Measurements from ENCODE around the gene ARPC4. TPM values are rescaled to one million over a fixed set of nuclear protein-coding genes. Genes with fewer than 3 reads are reported as not detected.
A peak's percentile ranks its signal among the peaks of the same experiment; 100 is the strongest.

ARPC4 gene
- total RNA-seq, 1 donor, result 198 TPM

DNA sequence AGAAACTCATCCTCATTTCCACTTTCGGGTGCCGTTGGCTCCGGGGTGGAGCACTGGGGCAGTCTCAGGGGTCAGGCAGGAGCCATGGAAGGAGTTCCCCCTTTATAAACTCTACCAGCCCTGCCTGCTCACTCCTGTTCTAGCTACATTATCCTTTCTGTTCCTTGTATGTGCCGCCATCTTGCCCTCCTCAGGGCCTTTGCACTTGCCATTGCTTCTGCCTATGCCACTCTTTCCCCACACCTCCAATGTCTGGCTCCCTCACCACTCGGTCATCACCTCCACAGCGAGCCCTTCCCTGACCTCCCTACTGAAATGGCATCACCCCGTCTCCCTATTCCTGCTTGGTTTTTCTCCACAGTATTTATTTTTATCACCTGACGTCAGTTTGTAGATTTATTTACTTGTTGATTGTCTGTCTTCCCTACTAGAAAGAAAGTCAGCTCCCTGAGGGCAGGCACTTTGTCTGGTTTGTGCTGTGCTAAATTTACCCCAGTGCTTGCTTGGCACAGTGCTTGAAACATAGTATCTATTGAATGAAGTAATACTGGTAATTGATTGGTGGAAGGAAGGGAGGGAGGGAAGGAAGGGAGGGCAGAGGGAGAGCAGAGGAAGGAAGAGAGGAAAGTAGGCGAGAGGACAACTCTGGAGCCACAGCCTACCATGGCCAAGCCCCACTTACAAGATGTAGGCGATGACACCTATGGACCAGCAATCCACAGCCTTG is 31.9 kb upstream of the ARPC4 start:
- DNase-seq (ENCODE audit: low read depth), result no peak
- H3K4me3 ChIP-seq (ENCODE audit: low read depth, low read length), result no peak overlapping the region
- TF ChIP-seq, protein P1, sequence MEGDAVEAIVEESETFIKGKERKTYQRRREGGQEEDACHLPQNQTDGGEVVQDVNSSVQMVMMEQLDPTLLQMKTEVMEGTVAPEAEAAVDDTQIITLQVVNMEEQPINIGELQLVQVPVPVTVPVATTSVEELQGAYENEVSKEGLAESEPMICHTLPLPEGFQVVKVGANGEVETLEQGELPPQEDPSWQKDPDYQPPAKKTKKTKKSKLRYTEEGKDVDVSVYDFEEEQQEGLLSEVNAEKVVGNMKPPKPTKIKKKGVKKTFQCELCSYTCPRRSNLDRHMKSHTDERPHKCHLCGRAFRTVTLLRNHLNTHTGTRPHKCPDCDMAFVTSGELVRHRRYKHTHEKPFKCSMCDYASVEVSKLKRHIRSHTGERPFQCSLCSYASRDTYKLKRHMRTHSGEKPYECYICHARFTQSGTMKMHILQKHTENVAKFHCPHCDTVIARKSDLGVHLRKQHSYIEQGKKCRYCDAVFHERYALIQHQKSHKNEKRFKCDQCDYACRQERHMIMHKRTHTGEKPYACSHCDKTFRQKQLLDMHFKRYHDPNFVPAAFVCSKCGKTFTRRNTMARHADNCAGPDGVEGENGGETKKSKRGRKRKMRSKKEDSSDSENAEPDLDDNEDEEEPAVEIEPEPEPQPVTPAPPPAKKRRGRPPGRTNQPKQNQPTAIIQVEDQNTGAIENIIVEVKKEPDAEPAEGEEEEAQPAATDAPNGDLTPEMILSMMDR (IDR thresholded peaks at IDR 0.05; ENCODE audit: insufficient read depth, low read length), result no peak

DNA sequence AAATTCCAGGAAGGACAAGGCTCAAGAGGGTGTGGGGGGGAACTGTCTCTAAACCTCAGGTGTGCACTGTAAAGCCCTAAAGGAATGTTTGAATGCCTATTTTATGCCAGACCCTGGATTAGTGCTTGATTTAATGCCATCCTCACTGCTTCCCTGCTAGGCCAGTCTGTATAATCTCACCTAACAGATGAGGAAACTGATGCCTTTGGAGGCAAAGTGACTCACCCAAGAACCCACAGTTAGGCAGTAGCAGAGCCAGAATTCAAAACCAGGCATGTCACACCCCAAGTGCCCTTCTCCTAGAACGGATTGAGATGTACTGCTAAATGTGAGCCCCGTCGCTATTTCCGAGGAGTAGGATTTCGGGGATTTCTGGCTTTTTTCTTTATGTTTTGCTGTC is 31.0 kb upstream of the ARPC4 start:
- no peak overlapping the region for H3K4me3 ChIP-seq (ENCODE audit: low read depth, low read length)
- TF ChIP-seq, protein P1 (IDR thresholded peaks at IDR 0.05; ENCODE audit: insufficient read depth, low read length), result no peak
- DNase-seq (ENCODE audit: low read depth), result no peak

DNA sequence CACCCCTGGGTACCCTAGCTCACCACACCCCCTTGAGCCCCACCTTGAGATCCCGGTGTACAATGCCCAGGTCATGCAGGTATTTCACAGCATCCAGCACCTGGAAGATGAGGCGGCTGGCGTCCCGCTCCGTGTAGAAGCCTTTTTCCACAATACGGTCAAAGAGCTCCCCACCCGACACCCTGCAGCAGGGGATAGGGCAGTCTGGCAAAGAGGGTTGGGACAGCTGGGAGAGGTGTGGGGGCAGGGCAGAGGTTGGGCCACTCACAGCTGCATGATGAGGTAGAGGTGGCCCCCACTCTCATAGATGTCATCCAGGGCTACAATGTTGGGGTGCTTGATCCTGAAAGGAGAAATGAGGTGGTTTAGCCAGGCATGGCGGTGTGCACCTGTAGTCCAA is 30.0 kb upstream of the ARPC4 start:
- DNase-seq (ENCODE audit: low read depth), result no peak
- no peak overlapping the region for H3K4me3 ChIP-seq (ENCODE audit: low read depth, low read length)
- TF ChIP-seq, protein P1 (IDR thresholded peaks at IDR 0.05; ENCODE audit: insufficient read depth, low read length), result no peak

DNA sequence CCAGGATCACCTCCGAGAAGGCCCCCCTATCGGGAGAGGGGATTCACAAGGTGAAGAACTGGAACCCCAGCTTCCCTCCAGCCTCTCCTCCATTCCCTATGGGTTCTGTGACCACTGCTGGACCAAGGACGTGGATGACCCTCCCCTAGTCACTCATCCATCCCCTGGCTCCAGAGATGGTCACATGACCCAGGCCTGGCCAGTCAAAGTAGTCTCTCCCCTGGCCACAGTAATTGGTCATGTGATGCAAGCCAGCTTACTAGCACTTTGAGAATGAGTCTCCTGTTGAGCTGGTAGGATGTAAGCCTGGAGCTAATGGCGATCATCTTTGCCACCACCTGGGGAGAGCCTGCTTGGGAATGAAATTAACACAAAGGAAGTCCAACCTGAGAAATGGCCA is 27.0 kb upstream of the ARPC4 start:
- DNase-seq (ENCODE audit: low read depth), result no peak
- no peak overlapping the region for H3K4me3 ChIP-seq (ENCODE audit: low read depth, low read length)
- TF ChIP-seq, protein P1 (IDR thresholded peaks at IDR 0.05; ENCODE audit: insufficient read depth, low read length), result no peak

DNA sequence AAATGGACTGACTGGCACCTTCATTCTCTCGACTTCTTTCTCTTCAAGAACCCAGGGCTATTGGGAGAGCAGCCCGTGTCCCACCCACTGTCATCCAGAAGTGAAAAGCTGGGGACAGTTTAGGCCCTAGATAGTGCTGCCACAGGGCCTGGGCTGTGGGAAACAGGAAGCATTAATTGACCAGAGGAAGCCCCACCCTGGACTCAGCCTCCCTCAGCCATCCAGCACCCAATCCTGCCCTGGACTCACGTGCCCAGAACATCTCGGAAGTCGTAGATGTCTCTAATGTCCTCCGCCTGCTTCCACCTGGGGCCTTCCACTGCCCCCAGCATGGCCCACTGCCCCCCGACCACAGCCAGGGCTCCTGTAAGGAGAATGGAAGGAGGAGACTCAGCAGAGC is 25.5 kb upstream of the ARPC4 start:
- H3K4me3 ChIP-seq (ENCODE audit: low read depth, low read length), result no peak overlapping the region
- DNase-seq (ENCODE audit: low read depth), result no peak
- TF ChIP-seq, protein P1 (IDR thresholded peaks at IDR 0.05; ENCODE audit: insufficient read depth, low read length), result no peak

DNA sequence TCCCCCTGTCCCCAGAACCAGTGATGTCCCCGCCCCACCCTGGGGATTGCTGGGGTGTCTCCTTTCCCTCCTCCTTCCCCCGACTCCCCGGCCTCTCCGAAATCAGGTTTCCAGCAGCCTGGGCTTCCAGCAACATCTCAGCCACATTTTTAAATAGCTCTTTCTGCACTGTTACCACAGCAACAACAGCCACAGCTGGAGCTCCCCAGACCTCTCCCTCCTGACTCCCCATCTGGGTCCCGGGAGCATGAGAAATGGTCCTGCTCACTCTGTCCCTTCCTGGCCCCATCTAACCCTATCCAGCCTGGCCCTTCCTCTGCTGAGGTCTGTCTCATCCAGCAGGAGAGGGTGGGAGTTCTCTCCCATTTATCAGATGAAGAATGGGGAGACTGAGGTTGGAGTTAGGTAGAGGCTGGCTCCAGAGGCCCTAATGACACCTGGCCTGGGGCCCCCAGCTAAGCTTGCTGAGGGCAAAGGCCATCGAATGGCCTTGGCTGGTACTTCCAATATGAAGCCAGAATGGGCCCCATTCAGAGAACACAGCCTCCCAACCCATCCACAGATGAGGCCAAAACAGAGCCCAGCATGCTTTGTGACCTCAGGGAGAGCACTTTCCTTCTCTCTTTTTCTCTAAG is 24.6 kb upstream of the ARPC4 start:
- H3K4me3 ChIP-seq (ENCODE audit: low read depth, low read length), result peak overlapping the region; percentile 33
- no peak for DNase-seq (ENCODE audit: low read depth)
- TF ChIP-seq, protein P1 (IDR thresholded peaks at IDR 0.05; ENCODE audit: insufficient read depth, low read length), result no peak
